Measurements from ENCODE around the gene SLC15A1. TPM values are rescaled to one million over a fixed set of nuclear protein-coding genes. Genes with fewer than 3 reads are reported as not detected.

SLC15A1 gene
- total RNA-seq, 2 experiments from 2014 or later = not detected

DNA sequence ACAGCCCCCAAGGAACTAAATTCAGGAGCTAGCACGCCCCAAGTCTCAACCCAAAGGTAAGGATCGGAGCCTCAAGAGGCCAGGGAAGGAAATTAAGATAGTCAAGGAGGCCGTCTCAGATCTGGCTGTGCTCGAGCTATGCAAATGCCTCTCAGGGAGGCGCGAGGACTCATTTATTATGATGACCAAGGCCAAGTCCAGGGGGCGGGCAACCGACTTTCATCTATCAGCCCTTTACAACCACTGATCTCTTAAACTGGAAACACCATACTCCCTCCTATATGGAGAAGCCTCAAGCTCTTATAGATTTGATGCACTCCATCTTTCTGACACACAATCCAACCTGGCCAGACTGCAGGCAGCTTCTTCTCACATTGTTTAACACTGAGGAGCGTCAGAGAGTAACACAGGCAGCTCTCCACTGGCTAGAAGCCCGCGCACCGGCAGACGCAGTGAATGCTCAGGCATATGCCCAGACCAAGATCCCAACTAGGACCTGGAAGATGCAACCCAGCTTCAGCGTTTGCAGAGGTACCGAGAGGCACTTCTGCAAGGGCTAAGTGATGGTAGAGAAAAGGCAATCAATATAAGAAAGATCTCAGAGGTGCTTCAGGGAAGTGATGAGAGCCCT lies 9.6 kb upstream of the SLC15A1 start:
- no peaks in the 10 kb centered on the region for H3K4me1 Mint-ChIP-seq (ENCODE audit: low read depth)
- no peak overlapping the region for H3K27ac Mint-ChIP-seq
- DNase-seq (no peak), ATAC-seq (ENCODE audit: poor library complexity) (no peak)
- Histone ChIP-seq H3K4me3 (ENCODE audit: low read length) (no peak overlapping the region), H3K36me3 (ENCODE audit: insufficient read depth, low read length) (no peaks in the 10 kb centered on the region), H3K4me1 (ENCODE audit: insufficient read depth, low read length) (no peaks in the 10 kb centered on the region), H3K27ac (ENCODE audit: low read depth in 1 of 2, low read length in 2 of 2) (no peak overlapping the region), H3K27me3 (ENCODE audit: control insufficient read depth in 1 of 2, insufficient read depth in 2 of 2, low read length in 2 of 2) (peaks cover 0 to 4% of the 10 kb centered on the region in 2 experiments), H3K9me3 (ENCODE audit: control insufficient read depth in 1 of 2, insufficient read depth in 1 of 2, low read length in 2 of 2) (peaks cover 8 to 15% of the 10 kb centered on the region in 2 experiments)
- intact Hi-C loops (cut with DNase I, micrococcal nuclease) = no loop called here
- TF ChIP-seq, protein P1, sequence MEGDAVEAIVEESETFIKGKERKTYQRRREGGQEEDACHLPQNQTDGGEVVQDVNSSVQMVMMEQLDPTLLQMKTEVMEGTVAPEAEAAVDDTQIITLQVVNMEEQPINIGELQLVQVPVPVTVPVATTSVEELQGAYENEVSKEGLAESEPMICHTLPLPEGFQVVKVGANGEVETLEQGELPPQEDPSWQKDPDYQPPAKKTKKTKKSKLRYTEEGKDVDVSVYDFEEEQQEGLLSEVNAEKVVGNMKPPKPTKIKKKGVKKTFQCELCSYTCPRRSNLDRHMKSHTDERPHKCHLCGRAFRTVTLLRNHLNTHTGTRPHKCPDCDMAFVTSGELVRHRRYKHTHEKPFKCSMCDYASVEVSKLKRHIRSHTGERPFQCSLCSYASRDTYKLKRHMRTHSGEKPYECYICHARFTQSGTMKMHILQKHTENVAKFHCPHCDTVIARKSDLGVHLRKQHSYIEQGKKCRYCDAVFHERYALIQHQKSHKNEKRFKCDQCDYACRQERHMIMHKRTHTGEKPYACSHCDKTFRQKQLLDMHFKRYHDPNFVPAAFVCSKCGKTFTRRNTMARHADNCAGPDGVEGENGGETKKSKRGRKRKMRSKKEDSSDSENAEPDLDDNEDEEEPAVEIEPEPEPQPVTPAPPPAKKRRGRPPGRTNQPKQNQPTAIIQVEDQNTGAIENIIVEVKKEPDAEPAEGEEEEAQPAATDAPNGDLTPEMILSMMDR (IDR thresholded peaks at IDR 0.05) = no peak
- H3K27me3 Mint-ChIP-seq = peaks cover 23% of the 10 kb centered on the region
- peaks cover 2% of the 10 kb centered on the region for H3K9me3 Mint-ChIP-seq
- H3K4me3 Mint-ChIP-seq = no peak overlapping the region
- CTCF ChIA-PET = no interaction called here
- no peaks in the 10 kb centered on the region for H3K36me3 Mint-ChIP-seq (ENCODE audit: low read depth)
- POLR2A ChIA-PET = no interaction called here

DNA sequence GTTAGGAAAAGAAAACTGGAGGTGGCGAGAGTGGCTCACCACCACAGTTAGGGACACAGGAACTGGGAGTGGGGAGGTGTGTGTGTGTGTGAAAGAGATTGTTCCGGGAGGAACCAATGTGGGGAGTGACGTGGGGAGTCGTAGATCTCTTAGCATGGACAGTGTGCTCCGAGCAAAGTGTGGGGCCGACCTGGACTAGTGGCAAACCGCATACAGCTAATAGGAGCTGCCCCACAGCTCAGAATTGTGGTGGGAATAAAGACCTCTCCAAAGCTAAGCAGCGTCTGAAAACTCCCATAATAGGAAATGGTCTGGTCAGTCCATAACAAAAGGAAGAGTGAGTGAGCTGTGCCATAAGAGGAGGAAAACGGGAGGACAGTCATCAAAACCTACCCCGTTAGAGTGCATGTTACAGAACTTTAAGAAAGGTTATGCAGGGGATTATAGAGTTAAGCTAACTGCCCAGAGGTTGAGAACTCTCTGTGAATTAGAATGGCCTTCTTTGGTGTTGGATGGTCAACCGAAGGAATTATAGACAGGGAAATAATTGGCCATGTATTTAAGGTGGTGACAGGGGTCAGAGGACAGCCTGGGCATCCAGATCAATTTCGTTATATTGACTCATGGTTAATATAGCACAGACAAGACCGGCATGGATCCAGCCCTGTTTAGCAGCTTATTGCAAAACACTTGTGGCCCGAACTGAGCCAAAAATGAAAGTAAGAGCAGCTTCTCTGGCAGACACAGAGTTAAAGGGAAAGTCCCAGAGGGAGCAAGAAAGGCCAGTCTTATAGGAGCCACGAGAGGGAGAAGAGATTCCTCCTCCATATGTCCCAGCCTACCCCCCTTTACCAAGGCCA lies 8.9 kb upstream of the SLC15A1 start:
- H3K27ac ChIP-seq (ENCODE audit: low read depth in 1 of 2, low read length in 2 of 2) = no peak overlapping the region
- Mint-ChIP-seq H3K27ac (no peak overlapping the region), H3K27me3 (peaks cover 27% of the 10 kb centered on the region), H3K9me3 (peaks cover 2% of the 10 kb centered on the region), H3K4me3 (no peak overlapping the region), H3K36me3 (ENCODE audit: low read depth) (no peaks in the 10 kb centered on the region), H3K4me1 (ENCODE audit: low read depth) (no peaks in the 10 kb centered on the region)
- ChIA-PET CTCF (no interaction called here), POLR2A (no interaction called here)
- DNase-seq (no peak), ATAC-seq (ENCODE audit: poor library complexity) (no peak)
- TF ChIP-seq, protein P1 (IDR thresholded peaks at IDR 0.05) = no peak
- no peak overlapping the region for H3K4me3 ChIP-seq (ENCODE audit: low read length)
- H3K9me3 ChIP-seq (ENCODE audit: control insufficient read depth in 1 of 2, insufficient read depth in 1 of 2, low read length in 2 of 2) = peaks cover 8 to 15% of the 10 kb centered on the region in 2 experiments
- no peaks in the 10 kb centered on the region for H3K36me3 ChIP-seq (ENCODE audit: insufficient read depth, low read length)
- H3K27me3 ChIP-seq (ENCODE audit: control insufficient read depth in 1 of 2, insufficient read depth in 2 of 2, low read length in 2 of 2) = peaks cover 0 to 6% of the 10 kb centered on the region in 2 experiments
- intact Hi-C loops (cut with DNase I, micrococcal nuclease) = no loop called here
- no peaks in the 10 kb centered on the region for H3K4me1 ChIP-seq (ENCODE audit: insufficient read depth, low read length)

GRCh38 chr13:98755729-98756128 lies 3.3 kb upstream of the SLC15A1 start:
- TF ChIP-seq, protein P1 (IDR thresholded peaks at IDR 0.05) = no peak
- peaks cover 6% of the 10 kb centered on the region for H3K4me1 ChIP-seq (ENCODE audit: insufficient read depth, low read length)
- peaks cover 6 to 19% of the 10 kb centered on the region in 2 experiments for H3K9me3 ChIP-seq (ENCODE audit: control insufficient read depth in 1 of 2, insufficient read depth in 1 of 2, low read length in 2 of 2)
- ChIA-PET CTCF (no interaction called here), POLR2A (no interaction called here)
- Mint-ChIP-seq H3K9me3 (peaks cover 6% of the 10 kb centered on the region), H3K36me3 (ENCODE audit: low read depth) (no peaks in the 10 kb centered on the region), H3K27me3 (peaks cover 66% of the 10 kb centered on the region), H3K27ac (no peak overlapping the region), H3K4me3 (no peak overlapping the region), H3K4me1 (ENCODE audit: low read depth) (peaks cover 6% of the 10 kb centered on the region)
- DNase-seq (no peak), ATAC-seq (ENCODE audit: poor library complexity) (no peak)
- intact Hi-C loops (cut with DNase I, micrococcal nuclease) = no loop called here
- no peaks in the 10 kb centered on the region for H3K36me3 ChIP-seq (ENCODE audit: insufficient read depth, low read length)
- no peak overlapping the region for H3K4me3 ChIP-seq (ENCODE audit: low read length)
- peaks cover 21 to 27% of the 10 kb centered on the region in 2 experiments for H3K27me3 ChIP-seq (ENCODE audit: control insufficient read depth in 1 of 2, insufficient read depth in 2 of 2, low read length in 2 of 2)
- H3K27ac ChIP-seq (ENCODE audit: low read depth in 1 of 2, low read length in 2 of 2) = no peak overlapping the region

Measured in CD4-positive, alpha-beta T cell (primary cell).